SK-N-SH (cell line): ENCODE results near the gene TBXAS1. TPM values are rescaled to one million over a fixed set of nuclear protein-coding genes. Genes with fewer than 3 reads are reported as not detected.

Experiments used
- CTCF ChIA-PET: fragments of 300-600, 350-600 bp; formaldehyde crosslinking; extraction: SDS; loops from one replicate; lab custom pipeline; 2021; lab: Yijun Ruan, JAX
- POLR2A ChIA-PET: fragments of 350-600 bp; sonication (Branson Sonifier 250); formaldehyde crosslinking; extraction: SDS; loops from one replicate; lab custom pipeline; 2020; ENCODE audit warnings: antibody characterized with exemption, inconsistent platforms; lab: Yijun Ruan, JAX
- DNase-seq: peaks from one replicate; pipeline ENCODE4 v3.0.0; 2012
- H2AFZ ChIP-seq: fragments of 200-600 bp; sonication (generic); 2 replicates; pipeline ENCODE4 v1.8.1; 2016; ENCODE audit warnings: antibody characterized with exemption, mild to moderate bottlenecking, low read depth
- H3F3A ChIP-seq: fragments of 200-600 bp; sonication (generic); replicated peaks from 2 replicates; pipeline ENCODE3; 2016; ENCODE audit warnings: antibody characterized with exemption, mild to moderate bottlenecking; ENCODE audit not compliant: insufficient read depth
- H3K27ac ChIP-seq, 2 experiments: fragments of 200-500 bp in 1 of 2; fragments of 200-600 bp in 1 of 2; sonication (Bioruptor generic) in 1 of 2; sonication (generic), shearing (Covaris generic) in 1 of 2; 2 replicates each; pipeline versions ENCODE4 v1.5.1 to v1.6.1; 2014 to 2016; ENCODE audit warnings: low read depth in 2 of 2, inconsistent platforms in 1 of 2, low read length in 1 of 2, mild to moderate bottlenecking in 1 of 2, mixed read lengths in 1 of 2
- H3K27me3 ChIP-seq: fragments of 200-600 bp; sonication (generic), shearing (Covaris generic); 2 replicates; pipeline ENCODE4 v1.6.1; 2016; ENCODE audit warnings: mixed run types; ENCODE audit not compliant: insufficient read depth
- H3K36me3 ChIP-seq, 2 experiments: fragments of 200-500 bp in 1 of 2; fragments of 200-600 bp in 1 of 2; sonication (Bioruptor generic) in 1 of 2; sonication (generic) in 1 of 2; replicated peaks in 1 of 2; 2 replicates each; pipeline versions ENCODE3 to v1.5.1; 2014 to 2016; ENCODE audit warnings: low read length in 1 of 2, mild to moderate bottlenecking in 1 of 2; ENCODE audit not compliant: insufficient read depth in 2 of 2, control insufficient read depth in 1 of 2
- H3K4me1 ChIP-seq, 2 experiments: fragments of 200-500 bp in 1 of 2; fragments of 200-600 bp in 1 of 2; sonication (Bioruptor generic) in 1 of 2; sonication (generic), shearing (Covaris generic) in 1 of 2; 2 replicates each; pipeline versions ENCODE4 v1.5.1 to v1.6.1; 2014 to 2016; ENCODE audit warnings: low read depth in 1 of 2, low read length in 1 of 2, mixed run types in 1 of 2; ENCODE audit not compliant: insufficient read depth in 2 of 2, control insufficient read depth in 1 of 2
- H3K4me2 ChIP-seq: fragments of 200-600 bp; sonication (generic), shearing (Covaris generic); 2 replicates; pipeline ENCODE4 v1.6.1; 2017; ENCODE audit warnings: mixed run types
- H3K4me3 ChIP-seq, 2 experiments: fragments of 200-500 bp in 1 of 2; fragments of 200-600 bp in 1 of 2; sonication (Bioruptor generic) in 1 of 2; sonication (generic), shearing (Covaris generic) in 1 of 2; 2 replicates each; pipeline versions ENCODE4 v1.5.1 to v1.8.1; 2014 to 2016; ENCODE audit warnings: low read depth in 2 of 2, inconsistent platforms in 1 of 2, low read length in 1 of 2, mild to moderate bottlenecking in 1 of 2, mixed read lengths in 1 of 2, moderate library complexity in 1 of 2
- H3K79me2 ChIP-seq: fragments of 200-600 bp; sonication (generic); 2 replicates; pipeline ENCODE4 v1.8.1; 2017; ENCODE audit warnings: mild to moderate bottlenecking; ENCODE audit not compliant: insufficient read depth
- H3K9ac ChIP-seq: fragments of 200-600 bp; sonication (generic); 2 replicates; pipeline ENCODE4 v1.6.1; 2017; ENCODE audit warnings: mixed run types
- H3K9me2 ChIP-seq: fragments of 200-600 bp; sonication (generic); 2 replicates; pipeline ENCODE4 v1.6.1; 2017; ENCODE audit warnings: mixed run types
- H3K9me3 ChIP-seq: fragments of 200-600 bp; sonication (generic); 2 replicates; pipeline ENCODE4 v1.6.1; 2017; ENCODE audit warnings: mixed run types, mild to moderate bottlenecking, moderate library complexity
- H4K20me1 ChIP-seq: fragments of 200-600 bp; sonication (generic); 2 replicates; pipeline ENCODE4 v1.6.1; 2017; ENCODE audit warnings: mild to moderate bottlenecking, mixed run types; ENCODE audit not compliant: insufficient read depth
- ELF1 ChIP-seq: IDR thresholded peaks from 2 replicates; pipeline ENCODE4 v1.4.0; 2012
- EP300 ChIP-seq, 2 experiments: IDR thresholded peaks; 2 replicates each; pipeline versions ENCODE4 v1.4.0 to v1.6.1; 2012; ENCODE audit warnings: borderline replicate concordance in 1 of 2, low read depth in 1 of 2, low read length in 1 of 2
- EZH2phosphoT487 ChIP-seq: fragments of 200-600 bp; sonication (generic); IDR thresholded peaks from 2 replicates; pipeline ENCODE4 v1.6.1; 2017; ENCODE audit warnings: low read depth, mixed run types, mild to moderate bottlenecking, antibody characterized with exemption, moderate library complexity, borderline replicate concordance
- FOSL2 ChIP-seq: IDR thresholded peaks from 2 replicates; pipeline ENCODE4 v1.4.0; 2012; ENCODE audit warnings: low read depth, mild to moderate bottlenecking, moderate library complexity, borderline replicate concordance
- FOXJ3 ChIP-seq: sonication (generic); formaldehyde crosslinking; IDR thresholded peaks from 2 replicates; pipeline ENCODE4 v1.5.1; 2020; ENCODE audit warnings: mild to moderate bottlenecking, missing genetic modification reagents
- FOXM1 ChIP-seq: IDR thresholded peaks from 2 replicates; pipeline ENCODE4 v1.4.0; 2012; ENCODE audit warnings: low read depth, mild to moderate bottlenecking
- GATA2 ChIP-seq: sonication (generic); formaldehyde crosslinking; IDR thresholded peaks from 2 replicates; pipeline ENCODE4 v1.5.0; 2020; ENCODE audit warnings: mild to moderate bottlenecking, missing genetic modification reagents
- JUND ChIP-seq: IDR thresholded peaks from 2 replicates; pipeline ENCODE4 v1.4.0; 2012
- MEF2A ChIP-seq: IDR thresholded peaks from 2 replicates; pipeline ENCODE4 v1.4.0; 2012; ENCODE audit warnings: low read depth, borderline replicate concordance
- NFIC ChIP-seq: IDR thresholded peaks from 2 replicates; pipeline ENCODE4 v1.4.0; 2012; ENCODE audit warnings: borderline replicate concordance
- POLR2AphosphoS5 ChIP-seq: IDR thresholded peaks from 2 replicates; pipeline ENCODE4 v1.6.1; 2012; ENCODE audit warnings: low read depth, low read length
- RAD21 ChIP-seq: IDR thresholded peaks from 2 replicates; pipeline ENCODE4 v1.6.1; 2012; ENCODE audit warnings: mild to moderate bottlenecking, low read length
- RFX5 ChIP-seq: IDR thresholded peaks from 2 replicates; pipeline ENCODE4 v1.6.1; 2012; ENCODE audit warnings: mild to moderate bottlenecking, improper control_type of control experiment, low read length
- TAF1 ChIP-seq: IDR thresholded peaks from 2 replicates; pipeline ENCODE4 v1.6.1; 2012; ENCODE audit warnings: low read depth, mild to moderate bottlenecking, low read length, moderate library complexity, borderline replicate concordance
- TCF12 ChIP-seq: IDR thresholded peaks from 2 replicates; pipeline ENCODE4 v1.4.0; 2012
- USF1 ChIP-seq: IDR thresholded peaks from 2 replicates; pipeline ENCODE4 v1.4.0; 2012; ENCODE audit warnings: low read depth, borderline replicate concordance
- YY1 ChIP-seq: IDR thresholded peaks from 2 replicates; pipeline ENCODE4 v1.4.0; 2012; ENCODE audit warnings: low read depth, mild to moderate bottlenecking
- WGBS: methylation state at CpG from one replicate; pipeline ENCODE4 v1.1.6; 2017; ENCODE audit warnings: low lambda C conversion rate; 5-methylcytosine and 5-hydroxymethylcytosine counted together
- polyA plus RNA-seq, 3 experiments: library from polyadenylated mRNA; depleted of rRNA; stranded (reverse); fragments of >200 nt; gene quantifications; 2 replicates each; pipeline ENCODE4 v1.2.3, GENCODE V29; 2012
- TF ChIP-seq, protein P1 (sequence below): IDR thresholded peaks from 2 replicates; pipeline ENCODE4; 2012
- TF ChIP-seq, protein P2 (sequence below): IDR thresholded peaks from 2 replicates; pipeline ENCODE4 v1.4.0; 2012; ENCODE audit warnings: low read depth, borderline replicate concordance
- TF ChIP-seq, protein P3 (sequence below): fragments of 150-350 bp; IDR thresholded peaks from 2 replicates; pipeline ENCODE4 v1.6.1; 2016; ENCODE audit warnings: mild to moderate bottlenecking, low read depth, low read length

Gene TBXAS1
- polyA plus RNA-seq, 1 of the 3 experiments (the other 2 are of a cell fraction): 4.4 TPM

DNA sequence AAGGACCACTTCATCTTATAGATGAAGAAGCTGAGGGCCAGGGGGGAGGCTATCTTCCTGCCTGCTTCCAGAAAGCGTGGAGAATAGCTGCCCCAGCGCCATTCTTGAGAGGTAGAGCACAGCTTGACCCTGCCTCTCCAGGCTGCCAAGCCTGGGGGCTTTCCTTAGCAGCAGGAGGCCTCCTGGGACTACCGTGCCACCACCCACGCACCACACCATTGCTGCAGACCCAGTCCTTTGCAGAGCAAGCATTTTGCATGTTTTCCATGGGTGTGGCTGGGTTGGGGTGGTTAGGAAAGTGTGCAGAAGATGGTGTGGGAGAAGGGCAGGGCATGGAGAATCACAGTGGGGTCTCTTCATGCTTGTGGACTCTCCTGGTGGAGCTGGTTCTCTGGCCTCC lies 64.9 kb downstream of the TBXAS1 start:
- DNase-seq: no peak
- no peak overlapping the region for H2AFZ ChIP-seq
- H4K20me1 ChIP-seq: no peaks in the 10 kb centered on the region
- no peaks in the 10 kb centered on the region for H3K9me2 ChIP-seq
- H3K4me3 ChIP-seq: no peak overlapping the region
- TF ChIP-seq POLR2AphosphoS5 (no peak), YY1 (no peak), GATA2 (no peak), EP300 (IDR thresholded peaks at IDR 0.05; ENCODE audit: borderline replicate concordance in 1 of 2, low read depth in 1 of 2, low read length in 1 of 2) (no peak), MEF2A (no peak), FOSL2 (no peak), TAF1 (no peak), USF1 (no peak), RFX5 (no peak)
- H3F3A ChIP-seq: peaks cover 1% of the 10 kb centered on the region
- H3K9ac ChIP-seq: no peak overlapping the region
- ChIA-PET POLR2A (no interaction called here), CTCF (interaction anchor here (1.9 to 2.4 kb wide), 2 partner anchors 8 to 22 kb away, joined by 5 to 7 read pairs; no protein-coding TSS in a partner anchor)
- no peaks in the 10 kb centered on the region for H3K79me2 ChIP-seq
- no peaks in the 10 kb centered on the region for H3K4me1 ChIP-seq
- peaks cover 8% of the 10 kb centered on the region; the same call in 1 of the 2 replicates for H3K27me3 ChIP-seq
- H3K4me2 ChIP-seq: no peak overlapping the region
- no peak overlapping the region for H3K27ac ChIP-seq
- 31% methylated on average over 4 of the region's 4 CpGs for WGBS
- no peaks in the 10 kb centered on the region for H3K9me3 ChIP-seq
- H3K36me3 ChIP-seq: no peaks in the 10 kb centered on the region

- CTCF ChIA-PET: no interaction called here
Observed at GRCh38 chr7:139895141-139895829, 66.2 kb downstream of the TBXAS1 start.

More at GRCh38 chr7:139895141-139895829, 66.2 kb downstream of the TBXAS1 start:
- H3K27me3 ChIP-seq: peaks cover 8% of the 10 kb centered on the region; the same call in 1 of the 2 replicates
- no peaks in the 10 kb centered on the region for H3F3A ChIP-seq
- no peak for DNase-seq
- no peaks in the 10 kb centered on the region for H4K20me1 ChIP-seq
- H3K36me3 ChIP-seq: no peaks in the 10 kb centered on the region
- H3K4me3 ChIP-seq: no peak overlapping the region
- TF ChIP-seq TCF12 (no peak), EZH2phosphoT487 (no peak), MEF2A (no peak), TAF1 (no peak), FOSL2 (no peak), JUND (no peak), RFX5 (no peak), ELF1 (no peak), NFIC (no peak), FOXJ3 (CRISPR knock-in tag) (no peak), RAD21 (no peak), FOXM1 (no peak)
- TF ChIP-seq, protein P1, sequence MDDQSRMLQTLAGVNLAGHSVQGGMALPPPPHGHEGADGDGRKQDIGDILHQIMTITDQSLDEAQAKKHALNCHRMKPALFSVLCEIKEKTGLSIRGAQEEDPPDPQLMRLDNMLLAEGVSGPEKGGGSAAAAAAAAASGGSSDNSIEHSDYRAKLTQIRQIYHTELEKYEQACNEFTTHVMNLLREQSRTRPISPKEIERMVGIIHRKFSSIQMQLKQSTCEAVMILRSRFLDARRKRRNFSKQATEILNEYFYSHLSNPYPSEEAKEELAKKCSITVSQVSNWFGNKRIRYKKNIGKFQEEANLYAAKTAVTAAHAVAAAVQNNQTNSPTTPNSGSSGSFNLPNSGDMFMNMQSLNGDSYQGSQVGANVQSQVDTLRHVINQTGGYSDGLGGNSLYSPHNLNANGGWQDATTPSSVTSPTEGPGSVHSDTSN: no peak
- TF ChIP-seq, protein P2, sequence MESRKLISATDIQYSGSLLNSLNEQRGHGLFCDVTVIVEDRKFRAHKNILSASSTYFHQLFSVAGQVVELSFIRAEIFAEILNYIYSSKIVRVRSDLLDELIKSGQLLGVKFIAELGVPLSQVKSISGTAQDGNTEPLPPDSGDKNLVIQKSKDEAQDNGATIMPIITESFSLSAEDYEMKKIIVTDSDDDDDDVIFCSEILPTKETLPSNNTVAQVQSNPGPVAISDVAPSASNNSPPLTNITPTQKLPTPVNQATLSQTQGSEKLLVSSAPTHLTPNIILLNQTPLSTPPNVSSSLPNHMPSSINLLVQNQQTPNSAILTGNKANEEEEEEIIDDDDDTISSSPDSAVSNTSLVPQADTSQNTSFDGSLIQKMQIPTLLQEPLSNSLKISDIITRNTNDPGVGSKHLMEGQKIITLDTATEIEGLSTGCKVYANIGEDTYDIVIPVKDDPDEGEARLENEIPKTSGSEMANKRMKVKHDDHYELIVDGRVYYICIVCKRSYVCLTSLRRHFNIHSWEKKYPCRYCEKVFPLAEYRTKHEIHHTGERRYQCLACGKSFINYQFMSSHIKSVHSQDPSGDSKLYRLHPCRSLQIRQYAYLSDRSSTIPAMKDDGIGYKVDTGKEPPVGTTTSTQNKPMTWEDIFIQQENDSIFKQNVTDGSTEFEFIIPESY: no peak
- TF ChIP-seq, protein P3, sequence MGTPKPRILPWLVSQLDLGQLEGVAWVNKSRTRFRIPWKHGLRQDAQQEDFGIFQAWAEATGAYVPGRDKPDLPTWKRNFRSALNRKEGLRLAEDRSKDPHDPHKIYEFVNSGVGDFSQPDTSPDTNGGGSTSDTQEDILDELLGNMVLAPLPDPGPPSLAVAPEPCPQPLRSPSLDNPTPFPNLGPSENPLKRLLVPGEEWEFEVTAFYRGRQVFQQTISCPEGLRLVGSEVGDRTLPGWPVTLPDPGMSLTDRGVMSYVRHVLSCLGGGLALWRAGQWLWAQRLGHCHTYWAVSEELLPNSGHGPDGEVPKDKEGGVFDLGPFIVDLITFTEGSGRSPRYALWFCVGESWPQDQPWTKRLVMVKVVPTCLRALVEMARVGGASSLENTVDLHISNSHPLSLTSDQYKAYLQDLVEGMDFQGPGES: no peak
- TF ChIP-seq, all 33 proteins: peak for 0
- no peaks in the 10 kb centered on the region for H3K79me2 ChIP-seq
- H3K27ac ChIP-seq: no peak overlapping the region
- no peak overlapping the region for H3K4me2 ChIP-seq
- H3K9me2 ChIP-seq: no peaks in the 10 kb centered on the region
- no peak overlapping the region for H3K9ac ChIP-seq
- no peaks in the 10 kb centered on the region for H3K4me1 ChIP-seq
- WGBS: 47% methylated on average over 6 of the region's 6 CpGs
- no peaks in the 10 kb centered on the region for H3K9me3 ChIP-seq
- no peak overlapping the region for H2AFZ ChIP-seq
- POLR2A ChIA-PET: no interaction called here
